ENCODE results near the gene PRDM15.
A peak's percentile ranks its signal among the peaks of the same experiment; 100 is the strongest.

Gene PRDM15

GRCh38 chr21:41906770-41907169 is 27.6 kb upstream of the PRDM15 start:
- DNase-seq = no peak

- no peak for DNase-seq
Measured at GRCh38 chr21:41903559-41904351, 24.6 kb upstream of the PRDM15 start.

GRCh38 chr21:41902946-41903345 is 23.8 kb upstream of the PRDM15 start:
- DNase-seq = no peak

- DNase-seq = no peak
Measured at GRCh38 chr21:41901782-41902181, 22.6 kb upstream of the PRDM15 start.

GRCh38 chr21:41901099-41901498 is 22.0 kb upstream of the PRDM15 start:
- DNase-seq = no peak

GRCh38 chr21:41900401-41900800 is 21.3 kb upstream of the PRDM15 start:
- DNase-seq = no peak

GRCh38 chr21:41899426-41900202 is 20.5 kb upstream of the PRDM15 start:
- peak; percentile 30 for DNase-seq

- no peak for DNase-seq
Measured at GRCh38 chr21:41898998-41899397, 19.9 kb upstream of the PRDM15 start.

GRCh38 chr21:41897700-41898099 is 18.6 kb upstream of the PRDM15 start:
- DNase-seq = no peak

GRCh38 chr21:41897047-41897669 is 18.0 kb upstream of the PRDM15 start:
- no peak for DNase-seq

GRCh38 chr21:41895643-41896493 is 16.7 kb upstream of the PRDM15 start:
- DNase-seq = peak; percentile 67

GRCh38 chr21:41894922-41895557 is 15.9 kb upstream of the PRDM15 start:
- no peak for DNase-seq

- no peak for DNase-seq
Measured at GRCh38 chr21:41894511-41894910, 15.4 kb upstream of the PRDM15 start.

GRCh38 chr21:41892726-41893125 is 13.6 kb upstream of the PRDM15 start:
- no peak for DNase-seq

GRCh38 chr21:41891132-41891531 is 12.0 kb upstream of the PRDM15 start:
- no peak for DNase-seq

- DNase-seq = no peak
Measured at GRCh38 chr21:41890355-41890754, 11.2 kb upstream of the PRDM15 start.

GRCh38 chr21:41888749-41889376 is 9.7 kb upstream of the PRDM15 start:
- DNase-seq = no peak

GRCh38 chr21:41887667-41888066 is 8.5 kb upstream of the PRDM15 start:
- no peak for DNase-seq

- DNase-seq = no peak
Measured at GRCh38 chr21:41886328-41886727, 7.2 kb upstream of the PRDM15 start.

GRCh38 chr21:41885341-41886024 is 6.3 kb upstream of the PRDM15 start:
- no peak for DNase-seq

GRCh38 chr21:41884501-41885030 is 5.4 kb upstream of the PRDM15 start:
- DNase-seq = no peak
